NT2/D1 (cell line): ENCODE measurements around the gene NUP54.

Source experiments
- SUZ12 ChIP-seq: IDR thresholded peaks from 2 replicates; pipeline ENCODE4 v1.6.1; 2011; ENCODE audit not compliant: insufficient read length, insufficient read depth; ENCODE audit errors: extremely low read depth
- YY1 ChIP-seq: IDR thresholded peaks from 2 replicates; pipeline ENCODE4 v1.6.1; 2011; ENCODE audit not compliant: insufficient read length, insufficient read depth

GRCh38 chr4:76178296-76178695, 30.1 kb upstream of the NUP54 start:
- TF ChIP-seq YY1, result no peak
- TF ChIP-seq SUZ12, result no peak
